C4-2B (cell line): ENCODE data around the gene PLPPR2.
A peak's percentile ranks its signal among the peaks of the same experiment; 100 is the strongest.

Experiments used
- ZFX ChIP-seq: fragments of 450-650 bp; IDR thresholded peaks from 2 replicates; pipeline ENCODE4 v1.6.1; 2017
- TF ChIP-seq, protein P1 (sequence below): fragments of 450-650 bp; conservative IDR thresholded peaks from 2 replicates; pipeline ENCODE4 v1.5.1; 2017; ENCODE audit warnings: mild to moderate bottlenecking

DNA sequence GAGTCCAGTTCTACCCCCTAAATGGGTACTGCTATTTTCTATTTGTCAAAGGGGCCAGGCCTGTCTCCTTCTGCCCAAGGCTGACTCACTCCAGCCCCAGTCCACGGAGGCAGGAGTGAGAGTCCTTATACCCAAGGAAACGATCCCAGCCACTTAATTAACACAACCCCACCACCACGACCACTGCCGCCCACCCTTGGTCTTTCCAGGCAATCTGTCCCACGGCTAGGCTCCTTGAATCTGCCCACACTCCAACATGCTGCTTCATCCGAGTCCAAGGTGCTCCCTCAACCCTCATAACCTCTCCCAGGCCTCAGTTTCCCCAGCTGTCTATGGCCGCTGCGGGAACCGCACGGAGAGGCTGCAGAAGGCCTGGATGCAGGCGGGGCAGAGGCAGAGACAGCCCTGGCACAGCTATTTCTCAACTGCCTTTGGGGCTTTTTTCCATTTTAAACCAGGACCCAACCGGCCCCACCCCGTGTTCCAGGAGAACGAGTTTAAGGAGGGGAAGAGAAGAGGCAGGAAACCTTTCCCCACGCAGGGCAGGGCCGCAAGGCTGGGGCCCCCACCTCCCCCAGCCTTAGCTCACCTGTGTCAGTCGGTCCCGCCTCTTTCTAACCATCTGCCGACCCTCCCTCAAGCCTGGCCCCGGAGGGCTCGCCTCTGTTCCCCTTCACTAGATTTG lies 16.5 kb upstream of the PLPPR2 start:
- TF ChIP-seq, protein P1, sequence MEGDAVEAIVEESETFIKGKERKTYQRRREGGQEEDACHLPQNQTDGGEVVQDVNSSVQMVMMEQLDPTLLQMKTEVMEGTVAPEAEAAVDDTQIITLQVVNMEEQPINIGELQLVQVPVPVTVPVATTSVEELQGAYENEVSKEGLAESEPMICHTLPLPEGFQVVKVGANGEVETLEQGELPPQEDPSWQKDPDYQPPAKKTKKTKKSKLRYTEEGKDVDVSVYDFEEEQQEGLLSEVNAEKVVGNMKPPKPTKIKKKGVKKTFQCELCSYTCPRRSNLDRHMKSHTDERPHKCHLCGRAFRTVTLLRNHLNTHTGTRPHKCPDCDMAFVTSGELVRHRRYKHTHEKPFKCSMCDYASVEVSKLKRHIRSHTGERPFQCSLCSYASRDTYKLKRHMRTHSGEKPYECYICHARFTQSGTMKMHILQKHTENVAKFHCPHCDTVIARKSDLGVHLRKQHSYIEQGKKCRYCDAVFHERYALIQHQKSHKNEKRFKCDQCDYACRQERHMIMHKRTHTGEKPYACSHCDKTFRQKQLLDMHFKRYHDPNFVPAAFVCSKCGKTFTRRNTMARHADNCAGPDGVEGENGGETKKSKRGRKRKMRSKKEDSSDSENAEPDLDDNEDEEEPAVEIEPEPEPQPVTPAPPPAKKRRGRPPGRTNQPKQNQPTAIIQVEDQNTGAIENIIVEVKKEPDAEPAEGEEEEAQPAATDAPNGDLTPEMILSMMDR = no peak
- peak; percentile 59; the same call in 1 of the 2 replicates for TF ChIP-seq ZFX
